ENCODE results near the gene IER2. TPM values are rescaled to one million over a fixed set of nuclear protein-coding genes. Genes with fewer than 3 reads are reported as not detected.

IER2 gene
- total and polyA plus RNA-seq, 9 of the 15 experiments (the other 6 are each of a cell fraction or from before 2014, with no cell fraction given), result 4.5 to 205 (median 23.7) TPM

GRCh38 chr19:13116282-13117175 is 33.7 kb upstream of the IER2 start, which contains the start of gene TRMT1:
Gene TRMT1 (minus strand): TSS chr19:13116740. CDS start chr19:13116399, 341 bp downstream.
- Histone ChIP-seq H3K79me2 (ENCODE audit: control insufficient read depth, insufficient read depth, low read length) (peaks cover 67% of the 10 kb centered on the region), H3K9me3 (replicated peaks; ENCODE audit: control insufficient read depth, insufficient read depth, low read depth, low read length) (no peaks in the 10 kb centered on the region), H3K4me1 (replicated peaks in 1 of 2; ENCODE audit: control insufficient read depth in 2 of 2, insufficient read depth in 2 of 2, low read length in 2 of 2) (peaks cover 19 to 42% of the 10 kb centered on the region in 2 experiments; a peak in 4 of 5 replicates), H3K9me1 (ENCODE audit: control insufficient read depth, insufficient read depth, low read length) (peaks cover 12% of the 10 kb centered on the region), H3K27me3 (ENCODE audit: control insufficient read depth in 2 of 2, insufficient read depth in 2 of 2, low read length in 2 of 2) (no peaks in the 10 kb centered on the region), H3K27ac (ENCODE audit: extremely low read depth, low read depth, low read length) (peak within 1 kb of the TSS; percentile 77), H3K4me3 (peak within 1 kb of the TSS; percentile 90), H2AFZ (ENCODE audit: low read depth, low read length) (peak within 1 kb of the TSS; percentile 64), H4K20me1 (replicated peaks; ENCODE audit: control insufficient read depth, insufficient read depth, low read length) (peaks cover 24% of the 10 kb centered on the region), H3K36me3 (ENCODE audit: control insufficient read depth, insufficient read depth, low read length) (peaks cover 60% of the 10 kb centered on the region), H3K9ac (ENCODE audit: insufficient read depth in 1 of 2, low read depth in 2 of 2, low read length in 2 of 2) (peak within 1 kb of the TSS; percentile 87 to 97), H3K4me2 (ENCODE audit: insufficient read depth, low read length) (peak within 1 kb of the TSS; percentile 96)
- BruUV-seq (replicated peaks), result TSS peak; percentile 82
- FAIRE-seq (peak; percentile 97), ATAC-seq (peak; percentile 74), DNase-seq (ENCODE audit: extremely low read depth in 1 of 4, low spot score in 3 of 4) (peak; percentile 79 to 96 (median 88))
- WGBS (ENCODE audit: insufficient coverage, low coverage, missing lambda C conversion rate), result under 1% methylated on average over 50 of the region's 51 CpGs
- ChIA-PET CTCF (ENCODE audit: low intra/inter-chr PET ratio) (interaction anchor here (0.7 to 1.2 kb wide), 2 partner anchors 13 to 162 kb away, joined by 3 read pairs; no protein-coding TSS in a partner anchor), POLR2A (interaction anchor here (0.7 to 4.9 kb wide), 4 partner anchors 10 to 47 kb away, joined by 3 to 31 read pairs (median 4); no protein-coding TSS in a partner anchor)
- intact Hi-C loops (cut with micrococcal nuclease), result loop anchor here (2.0 kb wide), 1 partner anchor 14 kb away; the partner anchor contains the start of gene LYL1
- in situ Hi-C loops (cut with MboI), result no loop called here
- no peak for TF ChIP-seq DNMT1 (IDR thresholded peaks at IDR 0.05)
- peak; percentile 35 for TF ChIP-seq HMBOX1 (IDR thresholded peaks at IDR 0.05)
- peak; percentile 96 for TF ChIP-seq SMARCA5 (IDR thresholded peaks at IDR 0.05)
- no peak for TF ChIP-seq SAFB (IDR thresholded peaks at IDR 0.05; ENCODE audit: borderline replicate concordance, low read depth, low read length)
- peak; percentile 99 for TF ChIP-seq MXI1 (IDR thresholded peaks at IDR 0.05; ENCODE audit: low read depth, low read length)
- TF ChIP-seq CBFB (CRISPR knock-in tag; IDR thresholded peaks at IDR 0.05), result no peak; the same call in 1 of the 2 replicates
- no peak for TF ChIP-seq ZBTB34 (CRISPR knock-in tag; IDR thresholded peaks at IDR 0.05)
- TF ChIP-seq HDAC3 (IDR thresholded peaks at IDR 0.05; ENCODE audit: borderline replicate concordance, partially characterized antibody), result peak; percentile 52
- TF ChIP-seq ZNF41 (CRISPR knock-in tag; conservative IDR thresholded peaks at IDR 0.05), result no peak
- TF ChIP-seq MCM2 (IDR thresholded peaks at IDR 0.05; ENCODE audit: low read depth), result no peak
- TF ChIP-seq HINFP (tag; conservative IDR thresholded peaks at IDR 0.05; ENCODE audit: low read depth), result no peak
- TF ChIP-seq CHD2 (IDR thresholded peaks at IDR 0.05; ENCODE audit: low read depth, low read length), result no peak
- no peak for TF ChIP-seq DLX4 (CRISPR knock-in tag; IDR thresholded peaks at IDR 0.05)
- TF ChIP-seq ZNF583 (CRISPR knock-in tag; IDR thresholded peaks at IDR 0.05), result no peak
- peak; percentile 87 for TF ChIP-seq KLF16 (IDR thresholded peaks at IDR 0.05)
- TF ChIP-seq ZNF24 (IDR thresholded peaks at IDR 0.05), result peak; percentile 60; the same call in 1 of the 2 replicates
- TF ChIP-seq SIRT6 (IDR thresholded peaks at IDR 0.05; ENCODE audit: low read depth, low read length), result no peak
- no peak for TF ChIP-seq ZNF445 (CRISPR knock-in tag; IDR thresholded peaks at IDR 0.05; ENCODE audit: low read depth)
- peak; percentile 81 for TF ChIP-seq ETV1 (tag; conservative IDR thresholded peaks at IDR 0.05; ENCODE audit: low read depth)
